HEK293 (cell line): ENCODE measurements around the gene SEC16A.
A peak's percentile ranks its signal among the peaks of the same experiment; 100 is the strongest.

Experiments
- HIC1 ChIP-seq: fragments of 450-650 bp; formaldehyde crosslinking; IDR thresholded peaks from 2 replicates; pipeline ENCODE4 v1.5.1; 2016; ENCODE audit warnings: missing biosample characterization, missing genetic modification characterization
- IKZF3 ChIP-seq: fragments of 450-650 bp; IDR thresholded peaks from 2 replicates; pipeline ENCODE4 v1.5.0; 2018; ENCODE audit warnings: missing biosample characterization, mild to moderate bottlenecking, missing genetic modification characterization, moderate library complexity
- KLF1 ChIP-seq: fragments of 450-650 bp; formaldehyde crosslinking; IDR thresholded peaks from 2 replicates; pipeline ENCODE4 v1.5.1; 2016; ENCODE audit warnings: missing biosample characterization, missing genetic modification characterization
- PATZ1 ChIP-seq: fragments of 450-650 bp; formaldehyde crosslinking; IDR thresholded peaks from 2 replicates; pipeline ENCODE4 v1.5.1; 2016; ENCODE audit warnings: missing biosample characterization, missing genetic modification characterization
- REPIN1 ChIP-seq: fragments of 450-650 bp; formaldehyde crosslinking; IDR thresholded peaks from 2 replicates; pipeline ENCODE4 v1.5.1; 2017; ENCODE audit warnings: missing biosample characterization, missing genetic modification characterization, low read depth
- REST ChIP-seq: fragments of 450-650 bp; formaldehyde crosslinking; IDR thresholded peaks from 2 replicates; pipeline ENCODE4 v1.5.1; 2016; ENCODE audit warnings: missing biosample characterization, missing genetic modification characterization
- WT1 ChIP-seq: fragments of 450-650 bp; formaldehyde crosslinking; IDR thresholded peaks from 2 replicates; pipeline ENCODE4 v1.5.1; 2016; ENCODE audit warnings: missing biosample characterization, missing genetic modification characterization
- YY2 ChIP-seq: fragments of 450-650 bp; formaldehyde crosslinking; IDR thresholded peaks from 2 replicates; pipeline ENCODE4 v1.5.1; 2016; ENCODE audit warnings: missing biosample characterization, missing genetic modification characterization
- ZBTB20 ChIP-seq: fragments of 450-650 bp; formaldehyde crosslinking; IDR thresholded peaks from 2 replicates; pipeline ENCODE4 v1.5.1; 2016; ENCODE audit warnings: missing biosample characterization, missing genetic modification characterization
- ZBTB48 ChIP-seq: fragments of 450-650 bp; formaldehyde crosslinking; IDR thresholded peaks from 2 replicates; pipeline ENCODE4 v1.5.1; 2016; ENCODE audit warnings: missing biosample characterization, missing genetic modification characterization
- ZBTB6 ChIP-seq: fragments of 450-650 bp; formaldehyde crosslinking; IDR thresholded peaks from 2 replicates; pipeline ENCODE4 v1.5.1; 2017; ENCODE audit warnings: missing biosample characterization, missing genetic modification characterization
- ZBTB8A ChIP-seq: fragments of 450-650 bp; formaldehyde crosslinking; IDR thresholded peaks from 2 replicates; pipeline ENCODE4 v1.5.1; 2016; ENCODE audit warnings: missing biosample characterization, missing genetic modification characterization
- ZEB2 ChIP-seq: fragments of 450-650 bp; formaldehyde crosslinking; IDR thresholded peaks from 2 replicates; pipeline ENCODE4 v1.5.1; 2016; ENCODE audit warnings: missing biosample characterization, missing genetic modification characterization
- ZNF138 ChIP-seq: fragments of 450-650 bp; formaldehyde crosslinking; IDR thresholded peaks from 2 replicates; pipeline ENCODE4 v1.5.1; 2016; ENCODE audit warnings: missing biosample characterization, missing genetic modification characterization, borderline replicate concordance
- ZNF19 ChIP-seq: fragments of 450-650 bp; formaldehyde crosslinking; IDR thresholded peaks from 2 replicates; pipeline ENCODE4; 2016; ENCODE audit warnings: missing biosample characterization, missing genetic modification characterization, low read depth
- ZNF214 ChIP-seq: fragments of 450-650 bp; formaldehyde crosslinking; IDR thresholded peaks from 2 replicates; pipeline ENCODE4 v1.5.1; 2017; ENCODE audit warnings: missing biosample characterization, mild to moderate bottlenecking, missing genetic modification characterization, borderline replicate concordance
- ZNF324 ChIP-seq: fragments of 450-650 bp; formaldehyde crosslinking; IDR thresholded peaks from 2 replicates; pipeline ENCODE4 v1.5.1; 2016; ENCODE audit warnings: missing biosample characterization, missing genetic modification characterization
- ZNF335 ChIP-seq: fragments of 450-650 bp; formaldehyde crosslinking; conservative IDR thresholded peaks from 2 replicates; pipeline ENCODE4 v1.5.1; 2016; ENCODE audit warnings: missing biosample characterization, missing genetic modification characterization
- ZNF394 ChIP-seq: fragments of 450-650 bp; formaldehyde crosslinking; IDR thresholded peaks from 2 replicates; pipeline ENCODE4 v1.5.1; 2016; ENCODE audit warnings: missing biosample characterization, missing genetic modification characterization, mild to moderate bottlenecking, moderate library complexity, borderline replicate concordance
- ZNF416 ChIP-seq: fragments of 450-650 bp; formaldehyde crosslinking; IDR thresholded peaks from 2 replicates; pipeline ENCODE4 v1.5.1; 2016; ENCODE audit warnings: missing biosample characterization, missing genetic modification characterization
- ZNF449 ChIP-seq: fragments of 450-650 bp; formaldehyde crosslinking; IDR thresholded peaks from 2 replicates; pipeline ENCODE4 v1.5.1; 2017; ENCODE audit warnings: missing biosample characterization, mild to moderate bottlenecking, missing genetic modification characterization, moderate library complexity
- ZNF571 ChIP-seq: fragments of 450-650 bp; formaldehyde crosslinking; IDR thresholded peaks from 2 replicates; pipeline ENCODE4 v1.5.0; 2017; ENCODE audit warnings: missing biosample characterization, missing genetic modification characterization
- ZNF660 ChIP-seq: fragments of 450-650 bp; IDR thresholded peaks from 2 replicates; pipeline ENCODE4 v1.5.1; 2018; ENCODE audit warnings: missing biosample characterization, mild to moderate bottlenecking, missing genetic modification characterization
- ZNF692 ChIP-seq: fragments of 450-650 bp; formaldehyde crosslinking; IDR thresholded peaks from 2 replicates; pipeline ENCODE4 v1.5.1; 2016; ENCODE audit warnings: missing biosample characterization, missing genetic modification characterization
- ZNF777 ChIP-seq: fragments of 450-650 bp; formaldehyde crosslinking; IDR thresholded peaks from 2 replicates; pipeline ENCODE4 v1.5.1; 2017; ENCODE audit warnings: missing biosample characterization, missing genetic modification characterization, borderline replicate concordance
- ZSCAN5A ChIP-seq: fragments of 450-650 bp; formaldehyde crosslinking; IDR thresholded peaks from 2 replicates; pipeline ENCODE4 v1.5.1; 2016; ENCODE audit warnings: missing biosample characterization, missing genetic modification characterization

Gene SEC16A

GRCh38 chr9:136483589-136484152 is 831 bp upstream of the SEC16A start (continued):
- TF ChIP-seq REST (tag by site-specific recombination), result peak; percentile 58; the same call in 1 of the 2 replicates
- TF ChIP-seq ZNF660 (tag by site-specific recombination), result peak; percentile 65; the same call in 1 of the 2 replicates
- TF ChIP-seq WT1 (tag by site-specific recombination), result 0 out of 2 replicates have a peak, but pooled peaks have one; percentile 26
- no peak for TF ChIP-seq REPIN1 (tag by site-specific recombination)
- peak; percentile 68 for TF ChIP-seq YY2 (tag by site-specific recombination)
- peak; percentile 56; the same call in 1 of the 2 replicates for TF ChIP-seq ZBTB20
- no peak for TF ChIP-seq ZNF138
- no peak for TF ChIP-seq ZNF19 (tag by site-specific recombination)
- TF ChIP-seq ZEB2 (tag by site-specific recombination), result peak; percentile 90
- no peak for TF ChIP-seq ZBTB6
- TF ChIP-seq ZBTB48 (tag by site-specific recombination), result 0 out of 2 replicates have a peak, but pooled peaks have one; percentile 39
- TF ChIP-seq ZSCAN5A, result 0 out of 2 replicates have a peak, but pooled peaks have one; percentile 22
- TF ChIP-seq ZNF416 (tag by site-specific recombination), result no peak
- 0 out of 2 replicates have a peak, but pooled peaks have one; percentile 26 for TF ChIP-seq PATZ1 (tag by site-specific recombination)
- no peak for TF ChIP-seq ZNF777 (tag by site-specific recombination)
- no peak for TF ChIP-seq ZNF214 (tag by site-specific recombination)
- peak; percentile 96 for TF ChIP-seq ZBTB8A (tag by site-specific recombination)
- TF ChIP-seq IKZF3 (tag by site-specific recombination), result peak; percentile 34; the same call in 1 of the 2 replicates
- peak; percentile 42 for TF ChIP-seq ZNF692 (tag by site-specific recombination)
- TF ChIP-seq ZNF394 (tag by site-specific recombination), result peak; percentile 68; the same call in 1 of the 2 replicates
- no peak for TF ChIP-seq ZNF571 (tag by site-specific recombination)
- peak; percentile 70; the same call in 1 of the 2 replicates for TF ChIP-seq ZNF324 (tag by site-specific recombination)
- peak; percentile 95 for TF ChIP-seq KLF1
- TF ChIP-seq ZNF449 (tag by site-specific recombination), result peak; percentile 95
- 0 out of 2 replicates have a peak, but pooled peaks have one; percentile 53 for TF ChIP-seq HIC1
- peak; percentile 95 for TF ChIP-seq ZNF335
